Measurements from ENCODE around the gene RAB4A. TPM values are rescaled to one million over a fixed set of nuclear protein-coding genes. Genes with fewer than 3 reads are reported as not detected.

RAB4A gene
- total and polyA plus RNA-seq, 2 of the 4 experiments (the other 2 are of a cell fraction): 25.6 to 26.2 TPM

DNA sequence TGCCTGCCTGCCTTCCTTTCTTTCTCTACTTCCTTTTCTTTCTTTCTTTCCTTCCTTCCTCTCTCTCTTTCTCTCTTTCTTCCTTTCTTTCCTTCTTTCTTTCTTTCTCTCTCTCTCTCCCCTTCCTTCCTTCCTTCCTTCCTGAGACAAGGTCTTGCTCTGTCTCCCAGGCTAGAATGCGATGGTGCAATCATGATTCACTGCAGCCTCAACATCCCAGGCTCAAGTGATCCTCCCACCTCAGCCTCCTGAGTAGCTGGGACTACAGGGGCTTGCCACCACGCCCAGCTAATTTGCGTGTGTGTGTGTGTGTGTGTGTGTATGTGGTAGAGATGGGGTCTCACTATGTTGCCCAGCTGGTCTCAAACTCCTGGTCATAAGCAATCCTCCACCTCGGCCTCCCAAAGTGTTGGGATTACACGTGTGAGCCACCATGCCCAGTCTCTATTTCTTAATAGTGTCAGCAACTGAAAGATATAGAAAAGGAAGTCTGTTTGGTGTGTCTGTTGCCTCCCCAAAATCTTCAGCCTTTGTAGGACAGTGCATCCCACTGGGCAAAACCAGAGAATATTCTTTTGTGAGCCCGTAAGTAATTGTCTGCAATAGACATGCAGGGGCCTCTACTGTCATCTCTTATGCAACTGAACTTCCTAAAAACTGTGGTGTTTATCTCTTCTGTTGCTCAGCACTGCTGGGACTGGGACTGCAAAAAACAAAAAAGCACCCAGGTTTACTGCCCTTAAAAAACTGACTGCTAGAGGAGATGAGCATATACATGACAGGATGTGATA is 20.9 kb upstream of the RAB4A start:
- Histone ChIP-seq H3K4me1 (ENCODE audit: control insufficient read depth, insufficient read depth, low read length) (no peaks in the 10 kb centered on the region), H2AK5ac (ENCODE audit: low read depth, low read length) (no peak overlapping the region), H3K36me3 (ENCODE audit: control insufficient read depth, insufficient read depth, low read length) (no peaks in the 10 kb centered on the region), H2BK15ac (ENCODE audit: low read depth, low read length) (no peak overlapping the region), H3K9ac (ENCODE audit: low read depth, low read length) (no peak overlapping the region), H2AFZ (replicated peaks; ENCODE audit: low read length, poor library complexity) (no peak overlapping the region), H2BK120ac (ENCODE audit: low read depth, low read length) (no peak overlapping the region), H3K27me3 (ENCODE audit: control insufficient read depth, insufficient read depth, low read length) (peaks cover 11% of the 10 kb centered on the region; the same call in 1 of the 2 replicates), H3K4me2 (ENCODE audit: low read depth, low read length) (no peak overlapping the region), H2AK9ac (replicated peaks; ENCODE audit: low read depth, low read length, poor library complexity) (no peak overlapping the region), H4K91ac (ENCODE audit: insufficient read depth, low read depth, low read length) (no peak overlapping the region), H2BK5ac (ENCODE audit: low read depth, low read length, poor library complexity, severe bottlenecking) (no peak overlapping the region), H3K9me3 (ENCODE audit: control insufficient read depth, insufficient read depth, low read length) (no peaks in the 10 kb centered on the region), H3K23ac (ENCODE audit: low read depth, low read length) (no peak overlapping the region), H4K8ac (ENCODE audit: low read depth in 2 of 2, low read length in 2 of 2) (no peak overlapping the region), H3K14ac (replicated peaks; ENCODE audit: low read depth, low read length) (no peak overlapping the region), H2BK20ac (ENCODE audit: low read depth, low read length) (no peak overlapping the region), H3K9me1 (ENCODE audit: insufficient read depth, low read length) (no peaks in the 10 kb centered on the region; the same call in 1 of the 2 replicates), H3K27ac (ENCODE audit: insufficient read depth, low read length) (no peak overlapping the region), H3K56ac (ENCODE audit: extremely low read depth, insufficient read depth, low read length) (no peak overlapping the region), H3K4me3 (ENCODE audit: insufficient read depth, low read depth, low read length) (no peak overlapping the region), H3K79me1 (ENCODE audit: low read depth in 1 of 2, low read length in 2 of 2) (no peaks in the 10 kb centered on the region), H4K5ac (ENCODE audit: low read depth, low read length) (no peak overlapping the region), H4K20me1 (ENCODE audit: insufficient read depth, low read length) (no peaks in the 10 kb centered on the region), H3K4ac (ENCODE audit: low read depth, low read length) (no peak overlapping the region), H3K18ac (ENCODE audit: low read depth, low read length) (no peak overlapping the region)
- intact Hi-C loops (cut with micrococcal nuclease) (loop anchor here (5.0 to 10.0 kb wide), 3 partner anchors 442 to 1065 kb away; partner anchors contain the start of gene RHOU), in situ Hi-C loops (cut with MboI; ENCODE audit: low sequenced_read_pairs) (loop anchor here (25.0 kb wide), 1 partner anchor 1062 kb away; no protein-coding TSS in a partner anchor), dilution Hi-C loops (cut with HindIII; ENCODE audit: low sequenced_read_pairs, unreplicated experiment) (loop anchor here (25.0 kb wide), 1 partner anchor 237 kb away; no protein-coding TSS in a partner anchor)
- WGBS, 2 experiments (ENCODE audit: extremely low coverage in 2 of 2, insufficient read length in 1 of 2): 100% methylated on average over 1 of the region's 6 CpGs; no CpG with 5 or more reads in 1 of the 2 experiments
- no peak for TF ChIP-seq ELK1 (IDR thresholded peaks at IDR 0.05; ENCODE audit: borderline replicate concordance, low read depth, low read length)
- TF ChIP-seq CEBPB (IDR thresholded peaks at IDR 0.05; ENCODE audit: low read depth, low read length): peak; percentile 20; the same call in 1 of the 2 replicates
- ChIA-PET CTCF (interaction anchor here (0.7 kb wide), 1 partner anchor 36 kb away, joined by 3 read pairs; no protein-coding TSS in a partner anchor), POLR2A (ENCODE audit: unreplicated experiment) (no interaction called here)
- DNase-seq (no peak), ATAC-seq (ENCODE audit: low read depth) (no peak)
- BruUV-seq (replicated peaks): no TSS peak

Measured in IMR-90 (cell line).